SU-DHL-6 (cell line): ENCODE measurements around the gene NDC80.

Experiments
- H2AFZ ChIP-seq: fragments of 200-600 bp; sonication (generic); 2 replicates; pipeline ENCODE4 v1.6.1; 2014; ENCODE audit warnings: low read depth, mild to moderate bottlenecking, moderate library complexity, mixed read lengths, antibody characterized with exemption, low read length; ENCODE audit not compliant: severe bottlenecking
- H3F3A ChIP-seq: fragments of 200-600 bp; shearing (Covaris generic); 2 replicates; pipeline ENCODE4 v1.6.0; 2016; ENCODE audit warnings: antibody characterized with exemption, mild to moderate bottlenecking; ENCODE audit not compliant: insufficient read depth
- H3K27ac ChIP-seq: fragments of 200-600 bp; sonication (generic); 2 replicates; pipeline ENCODE4 v1.5.1; 2016; ENCODE audit warnings: low read depth, mild to moderate bottlenecking, low read length, moderate library complexity, mixed read lengths
- H3K27me3 ChIP-seq: fragments of 200-600 bp; sonication (generic), shearing (Covaris generic); 2 replicates; pipeline ENCODE4 v1.6.0; 2014; ENCODE audit warnings: mild to moderate bottlenecking, low read length
- H3K36me3 ChIP-seq: fragments of 200-600 bp; sonication (generic); 2 replicates; pipeline ENCODE4 v1.6.1; 2014; ENCODE audit warnings: mild to moderate bottlenecking, low read length, mixed read lengths
- H3K4me2 ChIP-seq: fragments of 300-600, 200-600 bp; shearing (Covaris generic), sonication (generic); 2 replicates; pipeline ENCODE4 v1.6.0; 2014; ENCODE audit warnings: low read length, low read depth, mild to moderate bottlenecking; ENCODE audit not compliant: poor library complexity, severe bottlenecking
- H3K4me3 ChIP-seq: fragments of 200-600 bp; sonication (generic); 2 replicates; pipeline ENCODE4 v1.5.1; 2014; ENCODE audit warnings: antibody characterized with exemption, low read length, mild to moderate bottlenecking, mixed read lengths; ENCODE audit not compliant: insufficient read depth, poor library complexity, severe bottlenecking
- H3K79me2 ChIP-seq: fragments of 200-600 bp; sonication (generic); 2 replicates; pipeline ENCODE4 v1.6.1; 2014; ENCODE audit warnings: mild to moderate bottlenecking, low read length, moderate library complexity; ENCODE audit not compliant: insufficient read depth
- H3K9ac ChIP-seq: fragments of 200-600 bp; sonication (generic); 2 replicates; pipeline ENCODE4 v1.7.0; 2014; ENCODE audit warnings: mild to moderate bottlenecking, low read length
- H3K9me2 ChIP-seq: fragments of 200-600 bp; sonication (generic); replicated peaks from 2 replicates; pipeline ENCODE4 v1.6.1; 2014; ENCODE audit warnings: low read length; ENCODE audit not compliant: insufficient read depth
- H3K9me3 ChIP-seq: fragments of 200-600 bp; sonication (generic); 2 replicates; pipeline ENCODE4 v1.6.1; 2014; ENCODE audit warnings: low read length, mixed read lengths; ENCODE audit not compliant: insufficient read depth
- H4K20me1 ChIP-seq: fragments of 200-600 bp; sonication (generic); 2 replicates; pipeline ENCODE4 v1.6.1; 2014; ENCODE audit warnings: low read depth, mild to moderate bottlenecking, antibody characterized with exemption, low read length, moderate library complexity, mixed read lengths
- EZH2phosphoT487 ChIP-seq: fragments of 200-600 bp; sonication (generic), shearing (Covaris generic); conservative IDR thresholded peaks from 2 replicates; pipeline ENCODE4 v1.6.1; 2018; ENCODE audit warnings: mild to moderate bottlenecking, antibody characterized with exemption, low read length, moderate library complexity, mixed read lengths
- TF ChIP-seq, protein P1 (sequence below): fragments of 200-600 bp; sonication (generic); IDR thresholded peaks from one replicate; pipeline ENCODE4 v1.5.1; 2017; ENCODE audit warnings: antibody characterized with exemption, mild to moderate bottlenecking, low read length, moderate library complexity; ENCODE audit not compliant: insufficient read depth, poor library complexity, severe bottlenecking

Gene NDC80

DNA sequence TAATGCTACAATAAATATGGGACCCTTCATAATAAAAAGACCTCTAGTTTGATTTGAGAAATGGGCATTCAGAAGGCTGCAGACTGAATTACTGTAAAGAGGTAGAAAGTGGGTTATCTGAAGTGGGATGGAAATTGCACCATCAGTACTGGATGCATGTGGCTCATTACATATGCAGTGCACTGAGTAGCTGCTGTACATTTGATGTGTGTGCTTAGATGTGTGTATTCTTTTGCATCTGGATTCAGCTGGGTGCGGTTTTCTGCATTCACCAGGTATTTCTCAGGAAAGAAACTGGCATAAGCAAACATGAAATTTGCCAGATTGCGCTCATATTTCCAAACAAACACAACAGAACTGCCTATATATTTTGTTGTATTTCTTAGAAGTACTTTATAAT lies 38.2 kb downstream of the NDC80 start:
- Histone ChIP-seq H3K9me2 (no peaks in the 10 kb centered on the region), H3F3A (peaks cover 12% of the 10 kb centered on the region; the same call in 1 of the 2 replicates), H3K36me3 (peaks cover 73% of the 10 kb centered on the region), H4K20me1 (no peaks in the 10 kb centered on the region), H2AFZ (no peak overlapping the region), H3K4me3 (no peak overlapping the region), H3K4me2 (no peak overlapping the region), H3K79me2 (no peaks in the 10 kb centered on the region), H3K27ac (no peak overlapping the region), H3K9ac (no peak overlapping the region), H3K9me3 (no peaks in the 10 kb centered on the region), H3K27me3 (no peaks in the 10 kb centered on the region)
- no peak for TF ChIP-seq EZH2phosphoT487
- TF ChIP-seq, protein P1, sequence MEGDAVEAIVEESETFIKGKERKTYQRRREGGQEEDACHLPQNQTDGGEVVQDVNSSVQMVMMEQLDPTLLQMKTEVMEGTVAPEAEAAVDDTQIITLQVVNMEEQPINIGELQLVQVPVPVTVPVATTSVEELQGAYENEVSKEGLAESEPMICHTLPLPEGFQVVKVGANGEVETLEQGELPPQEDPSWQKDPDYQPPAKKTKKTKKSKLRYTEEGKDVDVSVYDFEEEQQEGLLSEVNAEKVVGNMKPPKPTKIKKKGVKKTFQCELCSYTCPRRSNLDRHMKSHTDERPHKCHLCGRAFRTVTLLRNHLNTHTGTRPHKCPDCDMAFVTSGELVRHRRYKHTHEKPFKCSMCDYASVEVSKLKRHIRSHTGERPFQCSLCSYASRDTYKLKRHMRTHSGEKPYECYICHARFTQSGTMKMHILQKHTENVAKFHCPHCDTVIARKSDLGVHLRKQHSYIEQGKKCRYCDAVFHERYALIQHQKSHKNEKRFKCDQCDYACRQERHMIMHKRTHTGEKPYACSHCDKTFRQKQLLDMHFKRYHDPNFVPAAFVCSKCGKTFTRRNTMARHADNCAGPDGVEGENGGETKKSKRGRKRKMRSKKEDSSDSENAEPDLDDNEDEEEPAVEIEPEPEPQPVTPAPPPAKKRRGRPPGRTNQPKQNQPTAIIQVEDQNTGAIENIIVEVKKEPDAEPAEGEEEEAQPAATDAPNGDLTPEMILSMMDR, result no peak

DNA sequence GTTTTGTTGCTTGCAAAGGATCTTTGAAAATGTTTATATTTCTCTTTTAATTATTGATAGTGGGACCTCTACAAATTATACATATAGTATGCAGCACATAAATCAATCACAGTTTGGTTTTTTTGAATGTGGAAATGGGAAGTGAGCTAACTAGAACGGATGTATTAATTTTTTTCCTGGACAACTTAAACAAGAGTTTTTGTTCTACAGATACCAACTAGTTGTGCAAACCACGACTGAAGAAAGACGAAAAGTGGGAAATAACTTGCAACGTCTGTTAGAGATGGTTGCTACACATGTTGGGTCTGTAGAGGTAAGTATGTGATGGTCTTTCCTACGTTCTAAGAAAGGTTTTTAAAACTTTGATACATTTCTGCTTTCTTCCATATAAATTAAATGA lies 39.2 kb downstream of the NDC80 start:
- peaks cover 71% of the 10 kb centered on the region for H3K36me3 ChIP-seq
- TF ChIP-seq EZH2phosphoT487, result no peak
- TF ChIP-seq, protein P1, result no peak

DNA sequence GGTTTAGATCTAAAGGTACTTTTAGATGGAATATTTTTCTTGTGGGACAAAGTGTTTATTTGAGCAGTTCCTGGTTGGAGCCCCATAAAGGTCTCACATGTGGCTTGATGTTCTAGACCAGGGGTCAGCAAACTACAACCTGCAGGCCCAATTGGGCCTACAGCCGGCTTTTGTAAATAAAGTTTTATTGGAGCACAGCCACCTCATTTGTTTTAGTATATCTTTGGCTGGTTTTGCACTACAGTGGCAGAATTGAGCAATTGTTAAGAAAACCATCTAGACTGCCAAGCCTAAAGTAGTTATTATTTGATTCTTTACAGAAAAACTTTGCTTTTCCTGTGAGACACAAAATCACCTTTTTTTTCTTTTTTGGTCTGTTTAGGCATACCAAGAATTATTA lies 41.6 kb downstream of the NDC80 start:
- TF ChIP-seq EZH2phosphoT487, result no peak
- TF ChIP-seq, protein P1, result no peak

More for the DNA sequence above, 39.2 kb downstream of the NDC80 start:
- H3K4me2 ChIP-seq, result no peak overlapping the region
- no peaks in the 10 kb centered on the region for H3K27me3 ChIP-seq
- no peaks in the 10 kb centered on the region for H3K9me2 ChIP-seq
- no peak overlapping the region for H3K9ac ChIP-seq
- peaks cover 9% of the 10 kb centered on the region; the same call in 1 of the 2 replicates for H3F3A ChIP-seq
- no peaks in the 10 kb centered on the region for H3K9me3 ChIP-seq
- no peak overlapping the region for H3K4me3 ChIP-seq
- no peak overlapping the region for H3K27ac ChIP-seq
- no peak overlapping the region for H2AFZ ChIP-seq
- H4K20me1 ChIP-seq, result no peaks in the 10 kb centered on the region
- no peaks in the 10 kb centered on the region for H3K79me2 ChIP-seq

More for the DNA sequence above, 41.6 kb downstream of the NDC80 start:
- H3K36me3 ChIP-seq, result peaks cover 55% of the 10 kb centered on the region
- no peak overlapping the region for H3K4me3 ChIP-seq
- H3F3A ChIP-seq, result peaks cover 24% of the 10 kb centered on the region; the same call in 1 of the 2 replicates
- no peak overlapping the region for H3K27ac ChIP-seq
- H3K9me3 ChIP-seq, result no peaks in the 10 kb centered on the region
- H3K9me2 ChIP-seq, result no peaks in the 10 kb centered on the region
- H3K9ac ChIP-seq, result no peak overlapping the region
- H2AFZ ChIP-seq, result no peak overlapping the region
- no peak overlapping the region for H3K4me2 ChIP-seq
- H3K27me3 ChIP-seq, result no peaks in the 10 kb centered on the region
- no peaks in the 10 kb centered on the region for H4K20me1 ChIP-seq
- H3K79me2 ChIP-seq, result no peaks in the 10 kb centered on the region
